OCI-LY7 (cell line): Measurements from ENCODE around the gene CARMIL1. TPM values are rescaled to one million over a fixed set of nuclear protein-coding genes. Genes with fewer than 3 reads are reported as not detected.

Source experiments
- BruUV-seq: library from RNA; stranded (reverse); fragments of 400-500 nt; replicated peaks from 2 replicates; lab custom pipeline; 2021; lab: Mats Ljungman, UMichigan
- CTCF ChIA-PET: fragments of 300-600 bp; sonication (Branson Sonifier 250); formaldehyde crosslinking; loops from one replicate; lab custom pipeline; 2022; ENCODE audit warnings: antibody characterized with exemption; ENCODE audit not compliant: unreplicated experiment; lab: Charles Lee
- POLR2A ChIA-PET: fragments of 300-600 bp; sonication (Branson Sonifier 250); formaldehyde crosslinking; loops from one replicate; lab custom pipeline; 2022; ENCODE audit warnings: antibody characterized with exemption; lab: Charles Lee
- DNase-seq: peaks from one replicate; pipeline ENCODE4 v3.0.0-alpha.2; 2015; ENCODE audit warnings: low spot score
- H2AFZ ChIP-seq: fragments of 200-600 bp; sonication (generic), shearing (Covaris generic); 2 replicates; pipeline ENCODE4 v1.6.1; 2014; ENCODE audit warnings: mild to moderate bottlenecking, antibody characterized with exemption, low read length, moderate library complexity
- H3K27ac ChIP-seq: fragments of 200-600 bp; sonication (generic); 2 replicates; pipeline ENCODE4 v1.5.1; 2014; ENCODE audit warnings: mixed run types, low read depth, mild to moderate bottlenecking, moderate library complexity, low read length, inconsistent platforms; ENCODE audit not compliant: poor library complexity, severe bottlenecking
- H3K36me3 ChIP-seq: fragments of 200-600 bp; sonication (generic); 2 replicates; pipeline ENCODE4 v1.6.1; 2014; ENCODE audit warnings: mild to moderate bottlenecking, antibody characterized with exemption, low read length, moderate library complexity, mixed read lengths; ENCODE audit not compliant: insufficient read depth
- H3K4me1 ChIP-seq: fragments of 200-600 bp; sonication (generic); 2 replicates; pipeline ENCODE4 v1.5.1; 2014; ENCODE audit warnings: mild to moderate bottlenecking, low read length; ENCODE audit not compliant: insufficient read depth, poor library complexity, severe bottlenecking
- H3K4me2 ChIP-seq: fragments of 200-600 bp; sonication (generic); 2 replicates; pipeline ENCODE4 v1.6.1; 2014; ENCODE audit warnings: mild to moderate bottlenecking, low read length
- H3K4me3 ChIP-seq: fragments of 200-600 bp; sonication (generic); 2 replicates; pipeline ENCODE4 v1.5.1; 2014; ENCODE audit warnings: mild to moderate bottlenecking, low read depth, low read length; ENCODE audit not compliant: poor library complexity, severe bottlenecking
- H3K79me2 ChIP-seq: fragments of 200-600 bp; sonication (generic); 2 replicates; pipeline ENCODE4 v1.6.1; 2016; ENCODE audit warnings: low read depth, mild to moderate bottlenecking, low read length, moderate library complexity, mixed read lengths; ENCODE audit not compliant: insufficient read depth
- H3K9me2 ChIP-seq: fragments of 200-600 bp; sonication (generic); 2 replicates; pipeline ENCODE4 v1.6.1; 2016; ENCODE audit warnings: mild to moderate bottlenecking, low read length, mixed read lengths; ENCODE audit not compliant: insufficient read depth
- H3K9me3 ChIP-seq: fragments of 200-600 bp; sonication (generic); 2 replicates; pipeline ENCODE4 v1.6.1; 2014; ENCODE audit warnings: mild to moderate bottlenecking, mixed run types, low read length, mixed read lengths
- H4K20me1 ChIP-seq: fragments of 200-600 bp; sonication (generic); 2 replicates; pipeline ENCODE4 v1.6.1; 2014; ENCODE audit warnings: mild to moderate bottlenecking, antibody characterized with exemption, low read length, moderate library complexity, mixed read lengths; ENCODE audit not compliant: insufficient read depth
- CTCF ChIP-seq: fragments of 200-600 bp; sonication (generic); conservative IDR thresholded peaks from 2 replicates; pipeline ENCODE4 v1.5.1; 2014; ENCODE audit warnings: mild to moderate bottlenecking, antibody characterized with exemption, low read length, moderate library complexity, mixed read lengths
- EZH2phosphoT487 ChIP-seq: fragments of 200-600 bp; sonication (generic); IDR thresholded peaks from 2 replicates; pipeline ENCODE4 v1.6.1; 2018; ENCODE audit warnings: low read depth, borderline replicate concordance, mild to moderate bottlenecking, mixed run types, antibody characterized with exemption, low read length, moderate library complexity, mixed read lengths
- intact Hi-C: fragments of 100-400 bp; cut with micrococcal nuclease; formaldehyde crosslinking; loops from one replicate; pipeline ENCODE4 v1.10.0; 2022; ENCODE audit not compliant: unreplicated experiment
- total RNA-seq, 2 experiments: library from RNA; depleted of rRNA in 1 of 2; stranded (reverse); fragments of >200 nt in 1 of 2; shearing (Covaris generic) in 1 of 2; gene quantifications; 2 replicates each; pipeline ENCODE4 v1.2.3, GENCODE V29; 2014 to 2022

Gene CARMIL1
- total RNA-seq, 2 experiments from 2014 or later, result 25.5 to 40.1 TPM

DNA sequence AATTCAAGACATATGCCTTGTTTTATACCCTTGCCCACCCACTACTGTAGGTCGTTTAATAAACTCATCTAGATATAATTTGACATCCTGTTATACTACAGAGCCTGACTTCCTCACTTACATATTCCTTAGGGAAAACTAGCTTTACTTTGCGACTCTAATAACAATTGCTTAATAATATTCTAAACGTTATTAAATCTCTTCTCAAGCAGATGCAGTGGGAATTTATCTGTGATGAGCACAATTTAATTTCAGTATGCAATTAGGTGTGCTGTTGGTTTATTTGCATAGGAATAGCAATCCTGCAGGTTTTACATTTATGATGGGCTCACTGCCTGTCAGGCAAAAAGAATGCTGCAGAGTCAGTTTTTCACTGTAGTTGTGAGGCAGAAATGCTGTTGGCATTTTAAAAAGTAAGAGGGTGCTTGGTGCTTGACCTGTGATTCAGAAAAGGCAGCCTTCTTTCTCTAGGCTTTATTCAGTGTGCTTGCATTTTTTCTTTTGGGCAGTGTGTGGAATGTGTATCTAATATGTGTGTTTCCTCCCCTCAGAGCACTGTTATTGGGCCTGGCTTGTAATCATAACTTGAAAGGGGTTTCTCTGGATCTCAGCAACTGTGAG is 220.6 kb downstream of the CARMIL1 start:
- Histone ChIP-seq H3K79me2 (no peaks in the 10 kb centered on the region), H3K4me2 (no peak overlapping the region), H3K36me3 (peaks cover 37% of the 10 kb centered on the region), H4K20me1 (no peaks in the 10 kb centered on the region), H3K27ac (no peak overlapping the region), H3K9me2 (no peaks in the 10 kb centered on the region), H3K9me3 (no peaks in the 10 kb centered on the region), H3K4me3 (no peak overlapping the region), H3K4me1 (no peaks in the 10 kb centered on the region), H2AFZ (no peak overlapping the region)
- ChIA-PET CTCF (no interaction called here), POLR2A (interaction anchor here (0.7 to 1.1 kb wide), 2 partner anchors 9 to 71 kb away, joined by 3 read pairs; no protein-coding TSS in a partner anchor)
- intact Hi-C loops, result no loop called here
- no TSS peak for BruUV-seq
- DNase-seq, result no peak
- no peak for TF ChIP-seq CTCF
- no peak for TF ChIP-seq EZH2phosphoT487

DNA sequence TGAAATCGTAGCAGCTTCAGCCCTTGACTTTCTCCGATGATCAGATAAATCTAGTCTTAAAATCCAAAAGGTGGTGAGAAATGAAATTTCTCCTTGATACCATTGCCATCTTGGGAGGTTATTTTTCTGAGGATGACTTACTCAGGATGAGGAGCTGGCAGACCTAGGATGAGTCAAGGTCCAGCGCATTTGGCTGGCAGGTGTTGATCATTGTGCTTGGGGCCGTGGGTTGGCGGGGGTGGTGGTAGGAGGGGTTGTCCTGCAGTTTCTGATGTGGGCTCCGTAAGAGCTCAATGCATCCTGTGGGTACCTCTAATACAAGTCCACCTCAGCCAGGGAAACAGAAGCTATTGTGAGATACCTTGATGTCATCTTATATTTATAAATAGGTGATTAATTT is 224.5 kb downstream of the CARMIL1 start:
- no TSS peak for BruUV-seq
- H3K9me3 ChIP-seq, result no peaks in the 10 kb centered on the region

More for the DNA sequence above, 224.5 kb downstream of the CARMIL1 start:
- H3K4me2 ChIP-seq, result no peak overlapping the region
- intact Hi-C loops, result no loop called here
- no peaks in the 10 kb centered on the region for H3K9me2 ChIP-seq
- ChIA-PET CTCF (no interaction called here), POLR2A (interaction anchor here (0.6 to 1.7 kb wide), 8 partner anchors 16 to 252 kb away, joined by 3 to 5 read pairs (median 4); no protein-coding TSS in a partner anchor)
- TF ChIP-seq CTCF, result no peak
- TF ChIP-seq EZH2phosphoT487, result no peak
- no peak overlapping the region for H2AFZ ChIP-seq
- H3K4me1 ChIP-seq, result no peaks in the 10 kb centered on the region
- H4K20me1 ChIP-seq, result no peaks in the 10 kb centered on the region
- no peaks in the 10 kb centered on the region for H3K79me2 ChIP-seq
- no peak overlapping the region for H3K27ac ChIP-seq
- DNase-seq, result no peak
- H3K4me3 ChIP-seq, result no peak overlapping the region
- peaks cover 41% of the 10 kb centered on the region for H3K36me3 ChIP-seq
